NCI-H748 treated with DMSO at 0.1 percent for 48 hours (cell line): ENCODE data around the gene ABHD17A.

Experiments
- DNase-seq: peaks from one replicate; lab custom pipeline; 2025; lab: John Stamatoyannopoulos, UW

ABHD17A gene

GRCh38 chr19:1863638-1864479 is 21.4 kb downstream of the ABHD17A start:
- DNase-seq, result peak; percentile 57

GRCh38 chr19:1863328-1863637 is 22.0 kb downstream of the ABHD17A start, which contains the start of gene KLF16:
TSS of gene KLF16 (minus strand) at chr19:1863579. CDS start at chr19:1863497, 82 bp downstream.
- DNase-seq, result no peak

GRCh38 chr19:1862424-1863327 is 22.6 kb downstream of the ABHD17A start:
- no peak for DNase-seq

GRCh38 chr19:1862068-1862423 is 23.2 kb downstream of the ABHD17A start:
- DNase-seq, result no peak

- DNase-seq, result no peak
These were observed 23.7 kb downstream of the ABHD17A start for GRCh38 chr19:1861599-1862031.

GRCh38 chr19:1860821-1861598 is 24.3 kb downstream of the ABHD17A start:
- no peak for DNase-seq

- DNase-seq, result no peak
These were observed 25.1 kb downstream of the ABHD17A start for GRCh38 chr19:1860042-1860775.

GRCh38 chr19:1859331-1859781 is 25.9 kb downstream of the ABHD17A start:
- no peak for DNase-seq

GRCh38 chr19:1858412-1859081 is 26.7 kb downstream of the ABHD17A start:
- DNase-seq, result no peak

- DNase-seq, result no peak
These were observed 27.5 kb downstream of the ABHD17A start for GRCh38 chr19:1857648-1858326.

- no peak for DNase-seq
These were observed 28.3 kb downstream of the ABHD17A start for GRCh38 chr19:1856698-1857603.

- no peak for DNase-seq
These were observed 29.0 kb downstream of the ABHD17A start for GRCh38 chr19:1856345-1856697.

GRCh38 chr19:1855828-1856255 is 29.5 kb downstream of the ABHD17A start:
- DNase-seq, result no peak

GRCh38 chr19:1855040-1855827 is 30.1 kb downstream of the ABHD17A start:
- peak; percentile 21 for DNase-seq

- no peak for DNase-seq
These were observed 30.7 kb downstream of the ABHD17A start for GRCh38 chr19:1854542-1855039.

GRCh38 chr19:1854039-1854541 is 31.2 kb downstream of the ABHD17A start:
- no peak for DNase-seq

GRCh38 chr19:1853295-1854038 is 31.8 kb downstream of the ABHD17A start:
- peak; percentile 21 for DNase-seq
